HG03565 (cell line): Measurements from ENCODE around the gene METTL27.
"Not testable (repeated sequence)": the region's sequence is repeated elsewhere in the genome, so short reads cannot be mapped to it uniquely, and the experiment has no call there.

Experiments
- ATAC-seq: cut with Tn5 transposase; IDR thresholded peaks from one replicate; pipeline ENCODE4 v1.9.1; 2021; ENCODE audit warnings: mild to moderate bottlenecking, moderate library complexity; ENCODE audit not compliant: unreplicated experiment

The METTL27 gene

DNA sequence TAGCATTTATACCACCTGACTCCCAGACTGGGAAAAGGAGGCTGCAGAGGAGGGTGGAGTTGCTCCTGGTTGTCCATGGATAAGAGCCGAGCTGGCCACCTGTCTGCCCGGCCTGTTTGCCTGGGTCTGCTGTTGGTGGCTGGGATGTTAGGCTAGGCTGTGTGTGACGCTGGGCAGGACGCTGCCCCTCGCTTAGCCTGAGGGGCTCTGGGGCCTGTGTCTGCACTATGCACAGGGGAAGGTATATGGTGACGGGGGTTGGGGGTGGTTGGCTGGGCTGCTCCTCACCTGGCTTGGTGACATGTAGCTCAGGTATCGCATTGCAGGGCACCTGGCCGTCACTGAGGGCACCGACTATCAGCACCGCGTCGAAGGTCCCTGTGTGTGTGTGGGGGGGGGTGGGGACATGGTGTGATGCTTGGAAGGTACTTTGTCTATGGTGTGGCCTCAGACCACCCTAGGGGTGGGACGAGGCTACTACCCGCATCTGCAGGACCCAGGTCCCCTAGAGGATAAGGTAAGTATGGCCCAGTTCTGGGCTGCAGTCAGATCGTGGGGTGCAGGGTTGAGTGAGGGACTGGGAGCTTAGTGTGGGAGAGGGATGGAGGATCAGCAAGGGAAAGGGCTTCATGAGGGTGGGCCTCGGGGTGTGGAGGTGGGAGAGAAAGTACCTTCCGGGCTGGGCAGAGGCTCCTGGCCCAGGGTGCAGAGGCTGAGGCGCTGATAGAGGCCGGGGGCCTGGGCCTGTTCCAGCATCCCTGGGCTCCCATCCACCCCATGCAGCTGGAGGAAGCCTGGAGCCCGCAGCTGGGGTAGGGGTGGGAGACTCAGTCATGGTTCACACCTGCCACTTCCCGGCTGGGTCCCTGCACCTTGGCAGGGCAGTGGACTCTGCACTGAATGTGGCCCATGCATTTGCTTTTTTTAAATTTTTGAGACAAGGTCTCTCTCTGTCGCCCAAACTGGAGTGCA, 2.3 kb downstream of the METTL27 start:
- no peak for ATAC-seq

DNA sequence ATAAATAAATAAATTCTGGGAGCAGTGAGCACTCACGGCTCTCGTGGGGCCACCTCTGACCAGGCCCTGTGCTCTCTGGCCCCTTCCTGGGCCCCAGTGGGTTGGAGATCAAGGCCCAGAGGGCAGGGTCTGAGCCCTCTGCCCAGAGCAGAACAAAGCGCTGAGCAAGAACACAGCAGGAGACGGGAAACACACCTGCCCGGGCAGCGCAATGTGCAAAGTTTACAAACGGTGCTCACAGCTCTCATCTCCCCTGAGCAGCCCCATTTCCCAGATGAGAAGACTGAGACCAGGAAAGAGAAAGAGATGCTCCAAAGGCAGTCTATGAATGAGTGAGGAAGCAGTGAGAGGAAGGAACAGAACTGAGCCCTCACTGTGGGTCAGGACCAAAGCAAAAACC, 3.0 kb downstream of the METTL27 start:
- ATAC-seq: no peak

DNA sequence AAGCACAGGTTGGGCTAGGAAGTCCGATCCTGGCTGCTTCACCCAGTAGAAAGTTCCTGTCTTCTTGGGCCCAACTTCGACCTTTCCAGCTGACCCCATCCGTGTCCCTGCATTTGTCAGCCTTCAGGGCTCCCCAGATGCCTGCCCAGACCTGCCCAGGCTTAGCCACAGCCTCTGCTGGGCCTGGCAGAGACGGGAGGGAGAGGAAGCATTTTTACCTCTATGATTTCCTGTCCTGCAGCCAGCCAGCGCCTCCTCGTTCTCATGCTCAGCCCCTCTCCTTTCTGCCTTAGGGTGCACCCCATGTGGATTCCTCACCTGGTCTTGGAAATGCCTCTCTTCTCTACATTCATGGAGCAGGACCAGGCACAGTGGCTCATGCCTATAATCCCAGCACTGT, 3.7 kb downstream of the METTL27 start:
- ATAC-seq: no peak

DNA sequence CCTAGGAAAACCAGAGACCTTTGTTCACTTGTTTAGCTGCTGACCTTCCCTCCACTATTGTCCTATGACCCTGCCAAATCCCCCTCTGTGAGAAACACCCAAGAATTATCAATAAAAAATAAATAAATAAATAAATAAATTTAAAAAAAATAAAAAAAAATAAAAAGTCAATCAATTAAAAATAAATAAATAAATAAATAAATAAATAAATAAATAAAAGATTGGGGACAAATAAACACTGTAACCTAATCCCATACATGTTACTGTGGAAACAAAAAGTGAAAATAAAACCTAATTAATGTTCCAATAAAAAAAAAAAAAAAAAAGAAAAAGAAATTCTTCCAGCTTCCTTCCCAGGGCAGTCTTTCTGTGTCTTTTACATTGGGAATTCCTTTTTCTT, 5.1 kb downstream of the METTL27 start:
- not testable (repeated sequence) for ATAC-seq

DNA sequence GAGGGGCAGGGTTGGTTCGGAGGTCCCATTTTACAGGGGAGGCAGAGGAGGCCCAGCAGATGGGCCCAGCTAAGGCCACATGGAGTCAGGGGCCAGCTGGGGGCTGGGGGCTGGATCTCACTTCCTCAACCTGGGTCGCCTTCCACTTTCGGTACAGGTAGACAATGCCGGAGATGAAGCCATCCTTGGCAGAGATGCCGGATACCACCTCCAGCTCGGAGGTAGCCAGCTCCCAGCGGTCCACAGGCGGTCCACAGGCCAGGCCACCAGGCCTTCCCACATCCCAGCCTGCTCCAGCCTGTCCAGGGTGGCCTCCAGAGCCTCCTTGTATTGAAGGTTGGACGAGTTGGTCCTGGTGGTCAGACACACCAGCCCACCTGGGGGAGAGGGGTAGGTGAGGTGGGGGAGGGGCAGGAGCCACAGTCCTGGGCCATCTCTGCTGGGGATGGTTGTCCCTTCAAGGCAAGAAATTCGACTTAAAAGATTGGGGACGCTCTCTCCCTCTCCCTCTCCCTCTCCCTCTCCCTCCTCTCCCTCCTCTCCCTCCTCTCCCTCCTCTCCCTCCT, 7.6 kb downstream of the METTL27 start:
- ATAC-seq: no peak

DNA sequence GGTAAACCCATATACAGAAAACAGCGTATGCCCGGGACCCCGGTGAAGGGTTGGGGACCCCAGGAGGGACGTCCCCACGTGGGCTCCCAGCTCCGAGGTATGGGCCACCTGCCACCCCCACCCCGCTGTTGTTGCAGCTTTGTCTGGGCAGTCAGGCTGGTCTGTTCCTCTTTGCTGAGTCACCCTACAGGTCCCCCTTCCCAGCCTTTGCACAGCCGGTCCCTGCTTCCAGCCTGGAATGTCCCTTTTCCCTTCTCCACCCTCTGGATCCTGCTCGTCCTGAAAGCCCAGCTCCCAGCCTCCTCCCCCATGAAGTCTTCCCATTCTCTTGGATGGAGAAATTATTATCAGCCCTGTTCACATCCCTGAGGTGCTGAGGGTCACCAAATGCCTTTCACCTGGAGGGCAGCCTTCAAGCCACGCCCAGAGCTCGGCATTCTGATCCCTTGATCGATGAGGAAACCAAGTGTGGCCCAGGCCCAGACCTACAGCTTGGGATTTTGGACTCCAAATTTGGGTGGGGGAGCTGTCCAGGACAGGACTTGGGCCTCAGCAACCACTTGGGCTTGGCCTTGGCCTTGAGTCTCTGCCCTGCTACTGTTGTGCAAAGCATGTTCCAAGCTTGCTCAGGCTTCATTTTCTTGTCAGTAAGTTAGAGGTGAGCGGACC, 8.9 kb downstream of the METTL27 start:
- ATAC-seq: no peak

DNA sequence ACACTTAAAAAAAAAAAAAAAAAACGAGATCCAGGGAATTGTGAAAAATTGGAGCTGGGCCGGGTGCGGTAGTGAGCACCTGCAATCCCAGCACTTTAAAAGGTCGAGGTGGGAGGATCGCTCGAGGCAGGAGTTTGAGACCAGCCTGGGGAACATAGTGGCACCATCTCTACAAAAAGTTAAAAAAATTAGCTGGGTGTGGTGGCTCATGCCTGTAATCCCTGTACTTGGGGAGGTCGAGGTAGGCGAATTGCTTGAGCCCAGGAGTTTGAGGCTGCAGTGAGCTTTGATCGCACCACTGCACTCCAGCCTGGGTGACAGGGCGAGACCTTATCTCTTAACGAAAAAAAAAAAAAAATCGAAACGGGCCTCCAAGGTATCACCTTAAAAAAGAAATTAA, 9.5 kb downstream of the METTL27 start:
- no peak for ATAC-seq

DNA sequence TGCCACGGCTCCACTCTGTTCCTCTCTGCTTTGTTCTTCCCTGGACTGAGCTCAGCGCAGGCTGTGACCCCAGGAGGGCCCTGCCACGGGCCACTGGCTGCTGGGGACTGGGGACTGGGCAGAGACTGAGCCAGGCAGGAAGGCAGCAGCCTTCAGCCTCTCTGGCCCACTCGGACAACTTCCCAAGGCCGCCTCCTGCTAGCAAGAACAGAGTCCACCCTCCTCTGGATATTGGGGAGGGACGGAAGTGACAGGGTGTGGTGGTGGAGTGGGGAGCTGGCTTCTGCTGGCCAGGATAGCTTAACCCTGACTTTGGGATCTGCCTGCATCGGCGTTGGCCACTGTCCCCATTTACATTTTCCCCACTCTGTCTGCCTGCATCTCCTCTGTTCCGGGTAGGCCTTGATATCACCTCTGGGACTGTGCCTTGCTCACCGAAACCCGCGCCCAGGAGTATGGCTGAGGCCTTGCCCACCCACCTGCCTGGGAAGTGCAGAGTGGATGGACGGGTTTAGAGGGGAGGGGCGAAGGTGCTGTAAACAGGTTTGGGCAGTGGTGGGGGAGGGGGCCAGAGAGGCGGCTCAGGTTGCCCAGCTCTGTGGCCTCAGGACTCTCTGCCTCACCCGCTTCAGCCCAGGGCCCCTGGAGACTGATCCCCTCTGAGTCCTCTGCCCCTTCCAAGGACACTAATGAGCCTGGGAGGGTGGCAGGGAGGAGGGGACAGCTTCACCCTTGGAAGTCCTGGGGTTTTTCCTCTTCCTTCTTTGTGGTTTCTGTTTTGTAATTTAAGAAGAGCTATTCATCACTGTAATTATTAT, 10.3 kb downstream of the METTL27 start:
- no peak for ATAC-seq

DNA sequence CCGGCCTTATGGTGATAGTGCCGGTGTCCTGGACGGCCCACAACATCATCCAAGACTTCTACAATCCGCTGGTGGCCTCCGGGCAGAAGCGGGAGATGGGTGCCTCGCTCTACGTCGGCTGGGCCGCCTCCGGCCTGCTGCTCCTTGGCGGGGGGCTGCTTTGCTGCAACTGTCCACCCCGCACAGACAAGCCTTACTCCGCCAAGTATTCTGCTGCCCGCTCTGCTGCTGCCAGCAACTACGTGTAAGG, 10.8 kb downstream of the METTL27 start:
- ATAC-seq: no peak

DNA sequence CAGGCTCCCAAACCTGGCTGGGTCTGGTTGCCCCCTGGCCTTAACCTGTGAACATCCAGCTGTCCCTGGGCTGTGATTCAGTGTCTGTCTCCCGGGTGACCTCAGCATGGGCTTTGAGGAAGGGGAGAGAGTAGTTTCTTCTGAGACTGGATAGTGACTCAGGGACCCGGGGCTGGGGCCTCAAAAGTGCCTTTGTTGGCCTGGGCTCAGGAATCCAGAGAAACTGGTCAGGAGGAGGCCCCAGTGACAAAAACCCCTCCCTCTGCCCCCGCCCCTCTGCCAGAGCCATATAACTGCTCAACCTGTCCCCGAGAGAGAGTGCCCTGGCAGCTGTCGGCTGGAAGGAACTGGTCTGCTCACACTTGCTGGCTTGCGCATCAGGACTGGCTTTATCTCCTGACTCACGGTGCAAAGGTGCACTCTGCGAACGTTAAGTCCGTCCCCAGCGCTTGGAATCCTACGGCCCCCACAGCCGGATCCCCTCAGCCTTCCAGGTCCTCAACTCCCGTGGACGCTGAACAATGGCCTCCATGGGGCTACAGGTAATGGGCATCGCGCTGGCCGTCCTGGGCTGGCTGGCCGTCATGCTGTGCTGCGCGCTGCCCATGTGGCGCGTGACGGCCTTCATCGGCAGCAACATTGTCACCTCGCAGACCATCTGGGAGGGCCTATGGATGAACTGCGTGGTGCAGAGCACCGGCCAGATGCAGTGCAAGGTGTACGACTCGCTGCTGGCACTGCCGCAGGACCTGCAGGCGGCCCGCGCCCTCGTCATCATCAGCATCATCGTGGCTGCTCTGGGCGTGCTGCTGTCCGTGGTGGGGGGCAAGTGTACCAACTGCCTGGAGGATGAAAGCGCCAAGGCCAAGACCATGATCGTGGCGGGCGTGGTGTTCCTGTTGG, 11.4 kb downstream of the METTL27 start, which contains the start of gene CLDN4:
TSS of gene CLDN4 (plus strand) at position 316 of the 903 bp plus-strand sequence. CDS start at position 522, 206 bp downstream.
- no peak for ATAC-seq

DNA sequence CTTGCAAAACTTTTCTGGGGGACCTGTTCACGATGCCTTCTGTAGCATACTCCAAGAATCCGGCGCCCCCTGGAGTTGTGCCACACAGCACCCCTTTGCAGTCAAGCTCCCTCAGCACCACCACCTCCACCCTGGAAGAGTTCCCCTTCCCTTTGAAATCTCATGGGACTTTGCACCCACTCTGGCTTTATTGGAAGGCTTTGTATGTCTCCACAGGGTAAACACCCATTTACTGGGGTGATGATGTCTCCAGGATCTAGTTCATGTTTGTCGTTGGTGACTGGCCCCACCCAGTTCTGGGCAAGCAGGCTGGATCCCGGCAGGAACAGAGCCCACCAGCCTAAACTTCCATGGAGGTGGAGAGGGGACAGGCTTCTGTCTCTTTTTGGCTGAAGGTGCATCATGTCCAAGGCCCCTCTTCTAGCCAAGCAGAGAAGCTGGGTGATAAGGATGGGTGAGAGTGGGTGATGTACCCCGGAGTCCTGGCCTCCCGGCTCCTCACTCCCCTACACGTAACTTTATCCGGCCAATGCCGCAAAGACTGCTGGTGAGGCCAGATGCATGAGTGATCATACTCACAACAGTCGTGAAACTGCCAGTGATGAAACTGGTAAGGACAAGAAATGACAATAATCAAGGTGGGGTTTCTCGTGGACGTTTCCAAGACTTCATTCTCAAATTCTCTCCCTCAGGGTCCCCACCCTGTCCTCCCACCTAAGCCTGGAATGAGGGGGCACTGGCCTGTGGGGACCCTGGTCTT, 12.2 kb downstream of the METTL27 start:
- ATAC-seq: no peak

DNA sequence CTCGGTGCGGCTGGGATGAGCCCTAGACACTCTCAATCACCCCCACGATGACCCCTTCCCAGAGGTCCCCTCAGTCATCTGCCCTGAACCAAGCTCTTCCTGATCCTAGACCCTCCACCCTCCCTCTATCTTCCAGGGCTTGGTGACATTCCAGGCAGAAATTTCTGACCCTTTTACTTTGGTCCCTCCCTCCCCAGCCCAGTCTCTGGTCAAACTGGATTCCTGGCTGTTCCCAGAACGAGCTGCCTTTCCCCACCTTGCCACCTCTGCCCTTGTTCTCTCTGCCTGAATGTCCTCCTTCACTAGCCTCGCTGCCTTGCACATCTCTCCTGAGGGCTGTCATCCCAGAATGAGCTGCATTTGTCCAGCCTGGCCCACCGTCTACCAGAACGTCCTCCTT, 12.8 kb downstream of the METTL27 start:
- ATAC-seq: no peak

DNA sequence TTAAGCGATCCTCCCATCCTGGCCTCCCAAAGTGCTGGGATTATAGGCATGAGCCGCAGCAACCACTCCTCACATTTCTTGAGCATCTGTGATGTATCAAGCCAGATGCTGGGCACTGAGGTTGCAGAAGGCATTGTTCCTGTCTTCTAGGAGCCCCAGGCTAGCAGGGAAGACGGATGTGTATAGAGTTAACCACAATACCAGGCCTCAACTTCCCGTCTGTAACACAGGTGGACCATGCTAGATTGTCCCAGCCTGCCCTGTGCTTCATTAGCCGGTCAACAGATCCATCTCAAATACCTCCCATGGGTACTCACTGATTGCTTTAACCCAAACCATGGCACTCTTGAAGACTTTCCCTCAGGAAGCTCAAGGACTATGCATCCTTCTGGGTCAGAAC, 13.3 kb downstream of the METTL27 start:
- ATAC-seq: no peak

DNA sequence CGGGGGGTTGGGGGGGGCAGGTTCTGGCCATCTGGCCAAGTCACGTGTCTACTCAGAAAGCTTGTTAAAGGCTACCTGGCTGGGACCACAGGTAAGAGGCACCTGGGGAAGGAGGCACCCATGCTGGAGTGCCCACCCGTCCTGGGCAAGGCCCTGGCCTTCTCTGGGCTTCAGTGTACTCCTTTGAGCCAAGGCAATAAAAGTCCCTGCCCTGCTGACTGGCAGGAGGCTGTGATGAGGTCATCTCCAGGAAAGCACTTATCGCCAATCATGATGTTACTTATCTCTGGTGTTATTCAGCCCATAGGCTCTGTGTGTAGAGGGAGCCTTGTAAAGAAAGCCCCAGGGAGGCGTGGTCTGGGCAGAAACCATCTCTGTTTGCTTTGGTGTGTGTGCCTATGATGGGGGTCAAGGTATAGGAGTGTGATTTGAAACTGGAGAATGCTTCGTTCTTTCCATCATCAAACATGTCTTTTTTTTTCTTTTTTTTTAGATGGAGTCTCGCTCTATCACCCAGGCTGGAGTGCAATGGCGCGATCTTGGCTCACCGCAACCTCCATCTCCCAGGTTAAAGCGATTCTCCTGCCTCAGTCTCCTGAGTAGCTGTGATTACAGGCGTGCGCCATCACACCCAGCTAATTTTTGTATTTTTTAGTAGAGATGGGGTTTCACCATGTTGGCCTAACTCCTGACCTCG, 14.1 kb downstream of the METTL27 start:
- ATAC-seq: no peak

DNA sequence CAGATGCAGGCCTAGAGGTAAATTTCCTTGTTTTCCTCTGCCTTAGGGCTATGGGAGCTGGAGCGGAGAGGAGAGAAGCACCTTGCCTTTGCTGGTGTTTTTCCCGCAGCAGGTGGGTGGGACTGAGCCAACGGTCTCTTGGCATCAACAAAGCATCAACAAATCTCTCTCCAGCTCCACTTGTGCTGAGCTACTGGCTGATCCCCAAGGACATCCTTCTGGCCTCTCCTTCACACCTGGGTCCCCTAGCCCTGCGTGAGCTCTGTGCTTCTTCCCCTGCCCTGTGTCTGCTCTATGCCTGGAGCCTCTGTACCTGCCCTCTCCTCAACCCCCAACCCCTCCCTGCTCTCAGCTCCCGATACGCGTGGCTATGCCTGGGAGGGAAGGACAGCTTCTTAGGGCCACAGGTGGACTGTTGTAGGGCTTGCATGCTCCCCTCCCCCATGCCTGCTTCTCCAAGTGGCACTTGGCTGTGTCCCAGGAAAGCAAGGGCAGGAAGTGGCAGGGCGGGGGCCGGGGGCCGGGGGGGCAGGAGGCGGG, 14.7 kb downstream of the METTL27 start:
- no peak for ATAC-seq

DNA sequence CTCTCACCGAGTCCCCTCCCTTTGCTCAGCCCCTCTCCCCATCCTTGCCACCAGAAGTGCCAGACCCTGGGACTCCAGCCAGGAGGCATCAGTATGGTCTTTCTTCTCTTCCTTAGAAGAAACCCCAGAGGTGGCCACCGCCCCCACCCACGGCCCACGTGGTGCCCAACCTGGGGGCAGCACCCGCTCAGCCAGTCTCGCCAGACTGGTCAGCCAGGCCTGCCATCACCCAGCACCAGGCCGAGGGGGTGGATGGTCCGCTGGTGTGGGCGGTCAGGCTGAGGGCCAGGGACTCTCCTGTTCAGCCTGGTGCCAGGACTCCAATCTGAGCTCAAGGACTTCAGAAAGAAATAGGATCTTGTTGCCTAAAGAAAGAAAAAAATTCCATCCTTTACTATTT, 17.3 kb downstream of the METTL27 start:
- ATAC-seq: no peak

DNA sequence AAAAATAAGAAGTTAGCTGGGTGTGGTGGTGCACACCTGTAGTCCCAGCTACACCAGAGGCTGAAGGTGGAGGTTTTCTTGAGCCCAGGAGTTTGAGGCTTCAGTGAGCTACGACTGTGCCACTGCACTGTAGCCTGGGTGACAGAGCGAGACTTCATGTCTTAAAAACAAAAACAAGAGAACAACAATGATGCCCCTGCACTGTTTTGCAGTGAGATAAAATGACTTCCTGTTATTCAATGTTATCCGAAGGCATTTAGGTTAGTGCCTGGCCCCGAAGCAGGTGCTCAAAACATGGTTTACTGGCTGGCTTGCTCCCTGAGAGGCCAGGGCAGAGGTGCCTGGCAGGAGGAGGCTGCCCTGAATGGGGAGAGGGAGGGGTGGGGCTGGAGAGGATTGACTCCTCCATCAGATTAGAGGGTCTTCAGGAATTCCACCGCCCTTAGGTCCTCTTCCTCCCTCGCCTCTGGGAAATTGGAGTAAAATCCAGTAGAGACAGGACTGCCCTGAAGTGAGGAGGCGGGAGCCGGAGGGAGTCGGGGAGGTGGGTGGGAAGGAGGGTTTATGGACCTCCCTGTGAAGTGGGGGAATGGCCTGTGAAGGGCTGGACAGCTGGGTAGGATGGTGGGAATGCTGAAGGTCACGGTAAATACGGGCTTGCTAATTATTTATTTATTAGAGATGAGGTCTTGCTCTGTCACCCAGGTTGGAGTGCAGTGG, 18.3 kb downstream of the METTL27 start:
- ATAC-seq: no peak

DNA sequence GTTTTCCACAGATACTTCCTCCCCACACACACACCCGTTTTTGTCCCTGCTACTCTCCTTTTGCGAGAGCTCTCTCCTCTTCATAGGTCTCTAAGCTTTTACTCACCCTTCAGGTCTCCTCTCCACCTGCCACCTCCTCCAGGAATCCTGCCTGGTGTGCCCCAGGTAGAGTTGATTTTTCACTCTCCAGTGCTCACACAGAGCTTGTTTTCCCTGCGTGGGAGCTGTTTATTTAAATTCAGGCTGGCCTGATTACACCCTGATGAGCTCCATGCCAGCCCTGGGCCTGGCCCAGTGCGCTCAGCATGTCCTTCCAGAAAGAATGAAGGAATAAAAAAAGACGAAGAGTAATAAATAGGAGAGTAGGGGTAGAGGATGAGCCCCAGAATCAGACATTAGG, 19.1 kb downstream of the METTL27 start:
- ATAC-seq: no peak
